IPS-20b (cell line): ENCODE results near the gene TMEM131.

Experiments used
- H3K27ac ChIP-seq: one replicate; pipeline ENCODE4 v1.5.1; 2013; ENCODE audit warnings: low read length
- H3K27me3 ChIP-seq: 2 replicates; pipeline ENCODE4 v1.6.1; 2013; ENCODE audit warnings: mild to moderate bottlenecking, low read length, inconsistent platforms; ENCODE audit not compliant: insufficient read depth
- H3K36me3 ChIP-seq: 2 replicates; pipeline ENCODE4 v1.6.1; 2013; ENCODE audit warnings: low read depth, mild to moderate bottlenecking, inconsistent platforms, low read length, moderate library complexity; ENCODE audit not compliant: insufficient read depth
- H3K4me1 ChIP-seq: 2 replicates; pipeline ENCODE4 v1.6.1; 2013; ENCODE audit warnings: mild to moderate bottlenecking, control low read depth, inconsistent platforms, low read length, moderate library complexity; ENCODE audit not compliant: insufficient read depth
- H3K4me3 ChIP-seq: 2 replicates; pipeline ENCODE4 v1.5.1; 2013; ENCODE audit warnings: mild to moderate bottlenecking, low read length, inconsistent platforms
- H3K9ac ChIP-seq: 2 replicates; pipeline ENCODE4 v1.6.1; 2013; ENCODE audit warnings: low read depth, mild to moderate bottlenecking, inconsistent platforms, low read length, moderate library complexity
- H3K9me3 ChIP-seq: 2 replicates; pipeline ENCODE4 v1.6.1; 2013; ENCODE audit warnings: mild to moderate bottlenecking, low read depth, low read length, inconsistent platforms; ENCODE audit not compliant: insufficient read depth

The TMEM131 gene

GRCh38 chr2:97808816-97809215 lies 186.9 kb downstream of the TMEM131 start:
- Histone ChIP-seq H3K27ac (no peak overlapping the region), H3K4me3 (no peak overlapping the region), H3K36me3 (peaks cover 34% of the 10 kb centered on the region), H3K4me1 (no peaks in the 10 kb centered on the region; the same call in 1 of the 2 replicates), H3K27me3 (no peaks in the 10 kb centered on the region), H3K9ac (no peak overlapping the region), H3K9me3 (no peaks in the 10 kb centered on the region)

- no peaks in the 10 kb centered on the region for H3K9me3 ChIP-seq
Observed at GRCh38 chr2:97806738-97807618, 188.8 kb downstream of the TMEM131 start.

DNA sequence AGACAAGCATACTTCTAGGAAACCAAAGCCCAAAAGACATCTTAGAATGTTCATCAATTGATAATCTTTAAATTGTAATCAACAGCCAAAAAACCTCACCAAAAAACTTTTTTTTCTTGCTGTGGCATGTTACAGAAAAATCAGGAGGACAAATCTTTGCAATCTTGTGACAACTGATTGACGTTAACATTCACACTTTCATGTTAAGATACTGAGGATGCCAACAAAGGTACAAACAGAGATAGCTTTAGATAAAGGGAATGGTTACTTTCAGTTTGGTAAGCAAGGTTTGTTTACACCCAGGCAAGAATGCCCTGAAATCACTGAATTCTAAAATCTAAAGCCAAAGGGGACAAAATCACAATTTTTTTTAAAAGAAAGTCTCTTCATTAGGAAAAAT lies 190.0 kb downstream of the TMEM131 start:
- no peak overlapping the region for H3K9ac ChIP-seq
- H3K27ac ChIP-seq: no peak overlapping the region
- H3K27me3 ChIP-seq: no peaks in the 10 kb centered on the region
- no peak overlapping the region for H3K4me3 ChIP-seq
- no peaks in the 10 kb centered on the region; the same call in 1 of the 2 replicates for H3K4me1 ChIP-seq
- no peaks in the 10 kb centered on the region for H3K9me3 ChIP-seq
- H3K36me3 ChIP-seq: peaks cover 38% of the 10 kb centered on the region

More at GRCh38 chr2:97806738-97807618, 188.8 kb downstream of the TMEM131 start:
- Histone ChIP-seq H3K27me3 (no peaks in the 10 kb centered on the region), H3K4me1 (no peaks in the 10 kb centered on the region; the same call in 1 of the 2 replicates), H3K27ac (no peak overlapping the region), H3K36me3 (peaks cover 39% of the 10 kb centered on the region), H3K9ac (no peak overlapping the region), H3K4me3 (no peak overlapping the region)

DNA sequence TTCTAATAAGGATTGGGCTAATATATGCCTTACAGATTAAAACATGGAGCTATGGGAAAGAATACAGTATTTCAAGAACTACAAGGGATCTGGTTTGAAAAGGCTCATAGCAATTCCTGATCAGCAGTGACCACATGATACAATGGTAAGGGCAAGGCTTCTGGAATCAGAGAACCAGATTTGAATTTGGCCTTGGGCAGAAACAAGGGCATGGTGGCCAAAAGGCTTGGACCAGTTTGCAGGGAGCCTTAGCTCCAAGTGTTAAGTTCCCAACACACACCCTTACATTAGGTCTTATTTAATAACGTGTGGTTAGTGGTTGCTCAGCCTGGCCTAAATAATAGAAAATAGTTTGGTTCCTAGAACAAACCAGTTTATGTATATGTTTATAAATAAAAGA lies 194.7 kb downstream of the TMEM131 start:
- H3K4me1 ChIP-seq: no peaks in the 10 kb centered on the region
- H3K4me3 ChIP-seq: no peak overlapping the region
- no peak overlapping the region for H3K27ac ChIP-seq
- no peaks in the 10 kb centered on the region for H3K27me3 ChIP-seq
- no peaks in the 10 kb centered on the region for H3K9me3 ChIP-seq
- peaks cover 35% of the 10 kb centered on the region for H3K36me3 ChIP-seq
- H3K9ac ChIP-seq: no peak overlapping the region

GRCh38 chr2:97798416-97798815 lies 197.3 kb downstream of the TMEM131 start:
- H3K27me3 ChIP-seq: no peaks in the 10 kb centered on the region
- H3K9ac ChIP-seq: no peak overlapping the region
- no peak overlapping the region for H3K4me3 ChIP-seq
- H3K27ac ChIP-seq: no peak overlapping the region
- peaks cover 34% of the 10 kb centered on the region for H3K36me3 ChIP-seq
- H3K9me3 ChIP-seq: no peaks in the 10 kb centered on the region
- H3K4me1 ChIP-seq: no peaks in the 10 kb centered on the region

GRCh38 chr2:97797355-97797754 lies 198.4 kb downstream of the TMEM131 start:
- Histone ChIP-seq H3K36me3 (peaks cover 37% of the 10 kb centered on the region), H3K4me1 (no peaks in the 10 kb centered on the region), H3K9me3 (no peaks in the 10 kb centered on the region), H3K4me3 (no peak overlapping the region), H3K27ac (no peak overlapping the region), H3K9ac (no peak overlapping the region), H3K27me3 (no peaks in the 10 kb centered on the region)

DNA sequence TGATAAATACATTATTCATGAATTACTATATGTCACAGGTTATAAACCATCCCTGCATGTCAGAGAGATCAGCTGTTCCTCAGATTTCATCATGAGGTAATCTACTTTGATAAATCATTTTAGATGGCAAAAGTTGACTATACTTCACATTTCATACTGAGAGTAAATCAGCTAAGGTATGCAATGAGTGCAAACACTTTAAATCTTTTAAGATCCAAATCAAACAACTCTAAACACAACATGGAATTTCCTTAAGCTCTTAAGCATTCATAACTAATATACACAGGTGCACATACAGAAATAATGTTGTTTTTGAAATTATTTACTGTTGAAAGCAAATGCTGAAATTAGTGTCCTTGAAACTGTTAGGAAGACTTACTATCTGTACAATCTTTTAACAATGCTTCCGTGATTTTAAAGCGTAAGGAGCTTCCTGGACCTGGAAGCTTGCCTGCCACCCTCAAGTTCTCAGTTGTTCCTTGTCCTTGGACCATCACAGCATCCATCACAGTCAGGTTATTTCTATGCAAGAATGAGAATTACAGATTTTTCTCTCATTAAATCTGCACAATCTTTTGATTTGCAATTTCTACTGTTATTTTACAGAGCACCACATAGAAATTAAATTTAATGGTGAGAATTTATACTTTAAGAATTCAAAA lies 199.2 kb downstream of the TMEM131 start:
- no peak overlapping the region for H3K27ac ChIP-seq
- H3K4me3 ChIP-seq: no peak overlapping the region

GRCh38 chr2:97792416-97792815 lies 203.3 kb downstream of the TMEM131 start:
- H3K27me3 ChIP-seq: no peaks in the 10 kb centered on the region
- no peak overlapping the region for H3K27ac ChIP-seq
- H3K4me3 ChIP-seq: no peak overlapping the region
- H3K4me1 ChIP-seq: no peaks in the 10 kb centered on the region
- peaks cover 27% of the 10 kb centered on the region for H3K36me3 ChIP-seq
- H3K9me3 ChIP-seq: no peaks in the 10 kb centered on the region
- no peak overlapping the region for H3K9ac ChIP-seq

More for the DNA sequence above, 199.2 kb downstream of the TMEM131 start:
- Histone ChIP-seq H3K9ac (no peak overlapping the region), H3K36me3 (peaks cover 34% of the 10 kb centered on the region), H3K4me1 (no peaks in the 10 kb centered on the region), H3K9me3 (no peaks in the 10 kb centered on the region), H3K27me3 (no peaks in the 10 kb centered on the region)

- no peaks in the 10 kb centered on the region for H3K4me1 ChIP-seq
- H3K9me3 ChIP-seq: no peaks in the 10 kb centered on the region
- H3K36me3 ChIP-seq: peaks cover 20% of the 10 kb centered on the region
- H3K4me3 ChIP-seq: no peak overlapping the region
- no peaks in the 10 kb centered on the region for H3K27me3 ChIP-seq
- no peak overlapping the region for H3K27ac ChIP-seq
- no peak overlapping the region for H3K9ac ChIP-seq
Observed at GRCh38 chr2:97788986-97789644, 206.6 kb downstream of the TMEM131 start.

DNA sequence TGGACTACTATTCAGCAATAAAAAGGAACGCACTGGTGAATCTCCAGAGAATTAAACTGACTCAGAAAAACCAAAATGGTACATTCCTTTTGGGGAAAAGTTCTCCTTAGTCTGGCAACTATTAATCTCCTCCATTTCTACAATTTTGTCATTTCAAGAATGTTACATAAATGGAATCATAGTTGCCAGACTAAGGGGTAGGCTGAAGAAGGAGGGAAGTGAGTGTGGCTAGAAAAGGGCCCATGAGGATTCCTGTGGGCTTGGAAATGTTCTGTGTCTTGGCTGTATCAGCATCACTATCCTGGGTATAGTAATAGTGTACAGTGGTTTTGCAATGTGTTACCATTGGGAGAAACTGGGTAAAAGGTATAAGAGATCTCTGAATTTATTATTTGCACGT lies 209.9 kb downstream of the TMEM131 start:
- H3K36me3 ChIP-seq: 0 out of 2 replicates have a peak, but pooled peaks cover 2% of the 10 kb centered on the region
- no peak overlapping the region for H3K4me3 ChIP-seq
- H3K9ac ChIP-seq: no peak overlapping the region
- H3K27ac ChIP-seq: no peak overlapping the region
- H3K4me1 ChIP-seq: no peaks in the 10 kb centered on the region
- H3K27me3 ChIP-seq: no peaks in the 10 kb centered on the region
- H3K9me3 ChIP-seq: no peaks in the 10 kb centered on the region

DNA sequence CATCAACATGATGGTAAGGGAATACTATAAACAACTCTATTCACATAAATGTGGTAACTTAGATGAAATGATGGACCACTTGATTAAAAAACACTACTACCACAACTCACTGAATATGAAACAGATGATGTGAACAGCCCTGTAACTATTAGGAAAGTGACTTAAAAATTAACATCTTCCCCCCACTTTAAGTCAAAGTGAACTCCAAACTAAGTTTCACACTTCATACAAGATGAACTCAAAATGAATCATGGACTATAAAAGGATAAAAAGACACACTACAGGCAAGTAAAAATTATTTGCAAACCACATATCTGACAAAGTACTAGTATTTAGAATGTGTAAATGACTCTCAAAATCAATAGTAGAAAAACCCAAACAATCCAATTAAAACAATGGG lies 210.8 kb downstream of the TMEM131 start:
- Histone ChIP-seq H3K9ac (no peak overlapping the region), H3K27me3 (no peaks in the 10 kb centered on the region), H3K4me3 (no peak overlapping the region), H3K9me3 (no peaks in the 10 kb centered on the region), H3K36me3 (no peaks in the 10 kb centered on the region), H3K27ac (no peak overlapping the region), H3K4me1 (no peaks in the 10 kb centered on the region)
